Endodermal cell (in vitro differentiated cells): ENCODE measurements around the gene FFAR4. TPM values are rescaled to one million over a fixed set of nuclear protein-coding genes. Genes with fewer than 3 reads are reported as not detected.

ENCODE experiments used
- DNase-seq: peaks from one replicate; pipeline ENCODE4 v3.0.0-alpha.2; 2017
- H3K27ac ChIP-seq: 2 replicates; pipeline ENCODE4 v1.5.1; 2013; ENCODE audit warnings: mild to moderate bottlenecking, low read depth, low read length, moderate library complexity
- H3K27me3 ChIP-seq: 2 replicates; pipeline ENCODE4 v1.6.1; 2013; ENCODE audit warnings: mild to moderate bottlenecking, low read length, moderate library complexity; ENCODE audit not compliant: insufficient read depth, control insufficient read depth, poor library complexity, severe bottlenecking
- H3K36me3 ChIP-seq: 2 replicates; pipeline ENCODE4 v1.7.0; 2013; ENCODE audit warnings: mild to moderate bottlenecking, low read length, moderate library complexity; ENCODE audit not compliant: control insufficient read depth, insufficient read depth
- H3K4me1 ChIP-seq: one replicate; pipeline ENCODE4 v1.7.0; 2013; ENCODE audit warnings: low read length; ENCODE audit not compliant: control insufficient read depth, insufficient read depth
- H3K4me3 ChIP-seq: 2 replicates; pipeline ENCODE4 v1.5.1; 2013; ENCODE audit warnings: mild to moderate bottlenecking, low read length, moderate library complexity
- H3K9ac ChIP-seq: 2 replicates; pipeline ENCODE4 v1.6.1; 2013; ENCODE audit warnings: mild to moderate bottlenecking, low read length, moderate library complexity; ENCODE audit not compliant: poor library complexity, severe bottlenecking; ENCODE audit errors: extremely low read depth
- H3K9me3 ChIP-seq: 2 replicates; pipeline ENCODE4 v1.6.1; 2013; ENCODE audit warnings: mild to moderate bottlenecking, low read length, moderate library complexity; ENCODE audit not compliant: control insufficient read depth
- H3K27ac Mint-ChIP-seq: 2 replicates; pipeline ENCODE4 v1.8.0; 2020; ENCODE audit warnings: mixed read lengths
- H3K27me3 Mint-ChIP-seq: 2 replicates; pipeline ENCODE4 v1.8.0; 2021; ENCODE audit warnings: mild to moderate bottlenecking, mixed read lengths; ENCODE audit not compliant: insufficient read depth
- H3K36me3 Mint-ChIP-seq: 2 replicates; pipeline ENCODE4 v1.8.0; 2020; ENCODE audit warnings: low read depth, mixed read lengths
- H3K4me1 Mint-ChIP-seq: 2 replicates; pipeline ENCODE4 v1.8.0; 2020; ENCODE audit warnings: mixed read lengths
- H3K4me3 Mint-ChIP-seq: 2 replicates; pipeline ENCODE4 v1.8.0; 2020; ENCODE audit warnings: mild to moderate bottlenecking, moderate library complexity, mixed read lengths
- H3K9me3 Mint-ChIP-seq: 2 replicates; pipeline ENCODE4 v1.8.0; 2020; ENCODE audit warnings: mild to moderate bottlenecking, mixed read lengths
- CTCF ChIP-seq: fragments of 200-600 bp; sonication (generic); conservative IDR thresholded peaks from 2 replicates; pipeline ENCODE4 v1.5.0; 2021; ENCODE audit warnings: antibody characterized with exemption, mild to moderate bottlenecking
- WGBS, 2 experiments: methylation state at CpG; one replicate each; pipeline versions ENCODE4 v1.1.5 to v1.1.7; 2013; ENCODE audit warnings: missing lambda C conversion rate in 2 of 2, mixed read lengths in 1 of 2; ENCODE audit not compliant: insufficient coverage in 1 of 2, insufficient read length in 1 of 2; 5-methylcytosine and 5-hydroxymethylcytosine counted together
- total RNA-seq, 2 donors: library from RNA; stranded (reverse); fragmentation: NEBNext Ultra II Directional in 1 of 2; extraction: Animal tissue kit (Norgen Biotek cat#: 25700) in 1 of 2; gene quantifications; 2 replicates in 1 of 2; 3 replicates in 1 of 2; pipeline ENCODE4 v1.2.1, GENCODE V29; 2021

FFAR4 gene
- total RNA-seq, 2 donors from 2014 or later: not detected

GRCh38 chr10:93584445-93584844 lies 18.0 kb downstream of the FFAR4 start:
- Mint-ChIP-seq H3K27ac (no peak overlapping the region), H3K4me3 (no peak overlapping the region), H3K9me3 (no peaks in the 10 kb centered on the region), H3K27me3 (peaks cover 4% of the 10 kb centered on the region), H3K36me3 (no peaks in the 10 kb centered on the region), H3K4me1 (no peaks in the 10 kb centered on the region)
- Histone ChIP-seq H3K9me3 (no peaks in the 10 kb centered on the region), H3K9ac (no peak overlapping the region), H3K36me3 (no peaks in the 10 kb centered on the region), H3K4me1 (no peaks in the 10 kb centered on the region), H3K4me3 (no peak overlapping the region), H3K27me3 (no peaks in the 10 kb centered on the region), H3K27ac (no peak overlapping the region)
- DNase-seq: no peak
- 96 to 97% methylated on average over 7 of the region's 7 CpGs for WGBS, 2 experiments
- no peak for TF ChIP-seq CTCF

- Mint-ChIP-seq H3K27me3 (peaks cover 6% of the 10 kb centered on the region), H3K9me3 (no peaks in the 10 kb centered on the region), H3K27ac (no peak overlapping the region), H3K4me3 (no peak overlapping the region), H3K4me1 (peaks cover 7% of the 10 kb centered on the region), H3K36me3 (no peaks in the 10 kb centered on the region)
- no peak overlapping the region for H3K27ac ChIP-seq
- no peak for TF ChIP-seq CTCF
- H3K4me3 ChIP-seq: no peak overlapping the region
- no peaks in the 10 kb centered on the region for H3K4me1 ChIP-seq
- 92 to 98% methylated on average over 14 to 15 of the region's 15 CpGs for WGBS, 2 experiments
- H3K9me3 ChIP-seq: no peaks in the 10 kb centered on the region
- H3K36me3 ChIP-seq: no peaks in the 10 kb centered on the region
- no peaks in the 10 kb centered on the region for H3K27me3 ChIP-seq
- H3K9ac ChIP-seq: no peak overlapping the region
- DNase-seq: peak; percentile 21
These were observed 23.4 kb downstream of the FFAR4 start for GRCh38 chr10:93589648-93590562.

GRCh38 chr10:93590638-93591037 lies 24.2 kb downstream of the FFAR4 start:
- WGBS, 2 experiments: 91 to 95% methylated on average over 5 to 7 of the region's 7 CpGs
- Mint-ChIP-seq H3K27me3 (peaks cover 6% of the 10 kb centered on the region), H3K9me3 (no peaks in the 10 kb centered on the region), H3K36me3 (no peaks in the 10 kb centered on the region), H3K4me1 (peaks cover 7% of the 10 kb centered on the region), H3K4me3 (no peak overlapping the region), H3K27ac (no peak overlapping the region)
- H3K4me1 ChIP-seq: no peaks in the 10 kb centered on the region
- no peak for TF ChIP-seq CTCF
- no peaks in the 10 kb centered on the region for H3K9me3 ChIP-seq
- no peak overlapping the region for H3K4me3 ChIP-seq
- H3K27me3 ChIP-seq: no peaks in the 10 kb centered on the region
- H3K27ac ChIP-seq: no peak overlapping the region
- no peak overlapping the region for H3K9ac ChIP-seq
- no peak for DNase-seq
- H3K36me3 ChIP-seq: no peaks in the 10 kb centered on the region
